GM18873 (cell line): ENCODE results near the gene KNOP1.

ENCODE experiments used
- ATAC-seq: cut with Tn5 transposase; IDR thresholded peaks from one replicate; pipeline ENCODE4 v1.9.1; 2021; ENCODE audit warnings: mild to moderate bottlenecking, moderate library complexity, moderate number of reproducible peaks; ENCODE audit not compliant: unreplicated experiment, low FRiP score

KNOP1 gene, protein sequence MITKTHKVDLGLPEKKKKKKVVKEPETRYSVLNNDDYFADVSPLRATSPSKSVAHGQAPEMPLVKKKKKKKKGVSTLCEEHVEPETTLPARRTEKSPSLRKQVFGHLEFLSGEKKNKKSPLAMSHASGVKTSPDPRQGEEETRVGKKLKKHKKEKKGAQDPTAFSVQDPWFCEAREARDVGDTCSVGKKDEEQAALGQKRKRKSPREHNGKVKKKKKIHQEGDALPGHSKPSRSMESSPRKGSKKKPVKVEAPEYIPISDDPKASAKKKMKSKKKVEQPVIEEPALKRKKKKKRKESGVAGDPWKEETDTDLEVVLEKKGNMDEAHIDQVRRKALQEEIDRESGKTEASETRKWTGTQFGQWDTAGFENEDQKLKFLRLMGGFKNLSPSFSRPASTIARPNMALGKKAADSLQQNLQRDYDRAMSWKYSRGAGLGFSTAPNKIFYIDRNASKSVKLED

DNA sequence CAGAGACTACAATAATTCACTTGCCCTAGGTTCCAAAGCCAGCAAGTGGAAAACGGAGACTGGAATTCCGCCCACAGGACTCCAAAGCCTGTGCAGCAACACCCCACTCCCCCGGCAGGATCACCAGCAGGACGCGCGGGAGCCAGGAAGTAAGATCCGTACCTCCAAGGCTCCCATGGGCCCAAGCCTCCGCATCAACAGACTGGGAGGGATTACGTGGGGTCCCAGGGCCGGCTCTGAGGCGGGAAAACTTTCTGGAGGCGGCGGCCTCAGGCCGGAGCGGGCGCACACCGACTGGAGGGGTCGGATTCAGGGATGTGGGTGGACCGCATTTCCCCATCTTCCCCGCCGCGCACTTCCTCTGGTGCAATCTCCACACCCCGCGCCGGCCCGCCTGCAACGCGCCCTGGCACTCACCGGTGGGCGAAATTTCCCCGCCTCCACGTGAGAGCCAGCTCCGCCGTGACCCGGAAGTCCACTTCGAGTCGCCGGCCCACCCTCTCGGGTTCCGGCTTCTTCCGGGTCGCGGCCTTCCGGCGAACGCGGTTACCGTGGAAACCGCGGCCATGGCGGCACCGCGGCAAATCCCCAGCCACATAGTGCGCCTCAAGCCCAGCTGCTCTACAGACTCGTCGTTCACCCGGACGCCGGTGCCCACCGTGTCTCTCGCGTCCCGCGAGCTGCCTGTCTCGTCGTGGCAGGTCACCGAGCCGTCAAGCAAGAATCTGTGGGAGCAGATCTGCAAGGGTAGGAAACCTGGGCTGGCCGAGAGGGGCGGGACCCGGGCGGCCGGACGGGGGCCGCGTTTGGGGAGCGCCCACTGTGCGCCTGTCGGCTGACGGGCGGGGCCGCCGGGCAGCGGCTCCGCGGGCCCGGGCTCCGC is at the start of gene KNOP1, which contains the start of gene IQCK:
KNOP1 (minus strand) TSS at position 487 of the 883 bp plus-strand sequence. CDS start 3,192 bp downstream, outside the sequence.
IQCK (plus strand) TSS at position 531 of the 883 bp plus-strand sequence; CDS start at position 567, 36 bp downstream.
- peak; percentile 74 for ATAC-seq

GRCh38 chr16:19767497-19767896 is 49.5 kb upstream of the KNOP1 start:
- ATAC-seq, result no peak

GRCh38 chr16:19766988-19767387 is 49.0 kb upstream of the KNOP1 start:
- ATAC-seq, result no peak

DNA sequence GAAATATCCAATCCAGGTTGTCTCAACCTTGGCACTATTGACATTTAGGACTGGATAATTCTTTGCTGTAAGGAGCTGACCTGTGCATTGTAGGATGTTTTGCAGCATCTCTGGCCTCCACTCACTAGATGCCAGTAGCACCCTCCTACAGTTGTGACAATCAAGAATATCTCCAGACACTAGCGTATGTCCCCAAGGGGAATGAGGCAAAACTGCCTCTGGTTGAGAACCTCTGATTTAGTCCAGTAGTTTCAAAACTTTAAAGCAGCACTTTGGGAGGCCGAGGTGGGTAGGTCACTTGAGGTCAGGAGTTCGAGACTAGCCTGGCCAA is 48.5 kb upstream of the KNOP1 start:
- no peak for ATAC-seq

GRCh38 chr16:19765860-19766553 is 48.0 kb upstream of the KNOP1 start:
- ATAC-seq, result no peak

DNA sequence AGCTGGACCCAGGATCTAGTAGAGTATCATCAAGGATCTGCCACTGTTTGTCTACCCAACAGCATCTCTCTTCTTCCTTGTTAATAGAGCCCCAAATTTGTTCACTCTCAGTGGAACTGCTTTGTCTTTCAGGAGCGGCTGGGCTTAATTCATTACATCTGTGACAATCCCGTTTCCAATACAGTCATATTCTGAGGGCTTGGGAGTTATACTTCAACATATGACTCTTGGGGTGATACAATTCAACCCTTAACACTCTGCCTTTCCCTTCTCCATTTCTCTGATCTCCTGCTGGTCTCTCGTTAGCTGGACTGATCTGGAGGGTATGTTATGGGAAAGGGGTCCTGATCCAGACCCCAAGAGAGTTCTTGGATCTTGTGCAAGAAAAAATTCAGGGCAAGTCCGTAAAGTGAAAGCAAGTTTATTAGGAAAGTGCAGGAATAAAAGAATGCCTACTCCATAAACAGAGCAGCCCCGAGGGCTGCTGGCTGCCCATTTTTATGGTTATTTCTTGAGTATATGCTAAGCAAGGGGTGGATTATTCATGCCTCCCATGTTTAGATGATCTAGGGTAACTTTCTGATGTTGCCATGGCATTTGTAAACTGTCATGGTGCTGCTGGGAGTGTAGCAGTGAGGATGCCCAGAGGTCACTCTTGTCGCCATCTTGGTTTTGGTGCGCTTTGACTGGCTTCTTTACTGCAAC is 42.5 kb upstream of the KNOP1 start:
- no peak for ATAC-seq

DNA sequence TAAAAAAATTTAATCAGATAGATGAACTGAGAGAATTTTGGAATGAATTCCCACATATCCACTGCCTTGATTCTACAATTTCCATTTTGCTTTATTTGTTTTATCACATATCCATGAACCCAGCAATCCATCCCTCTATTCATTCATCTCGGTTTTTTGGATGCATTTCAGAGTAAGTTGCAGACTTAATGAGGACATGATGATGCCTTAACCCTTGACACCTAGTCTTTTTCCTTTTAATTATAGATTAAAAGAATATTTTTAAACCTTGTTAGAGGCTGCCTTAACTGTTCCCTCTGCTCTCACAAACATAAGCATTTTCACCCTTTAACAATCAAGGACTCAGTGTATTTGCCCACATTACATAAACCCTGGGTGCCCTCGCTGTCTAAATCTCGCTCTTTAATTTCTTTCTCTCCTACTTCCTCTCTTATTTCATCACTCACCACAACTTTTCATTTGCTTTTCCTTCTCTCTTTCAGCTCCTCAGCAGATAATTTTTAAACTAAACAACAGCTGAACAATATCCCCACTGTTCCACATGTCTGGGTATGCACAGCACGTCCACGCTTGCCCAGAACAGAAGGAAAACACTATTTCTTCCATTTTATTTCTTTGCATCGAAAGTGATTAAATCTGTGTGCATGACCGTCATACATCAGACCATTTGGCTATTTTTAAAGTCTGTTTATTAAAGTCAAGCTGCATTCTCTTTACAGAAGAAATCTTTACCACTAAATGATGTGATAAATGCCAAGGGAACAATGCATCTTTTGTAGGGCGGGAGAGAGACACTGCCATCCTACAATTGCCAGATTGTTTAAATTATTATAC is 40.0 kb upstream of the KNOP1 start:
- ATAC-seq, result no peak

GRCh38 chr16:19757026-19757425 is 39.0 kb upstream of the KNOP1 start:
- ATAC-seq, result no peak

GRCh38 chr16:19755268-19755667 is 37.2 kb upstream of the KNOP1 start:
- ATAC-seq, result no peak

DNA sequence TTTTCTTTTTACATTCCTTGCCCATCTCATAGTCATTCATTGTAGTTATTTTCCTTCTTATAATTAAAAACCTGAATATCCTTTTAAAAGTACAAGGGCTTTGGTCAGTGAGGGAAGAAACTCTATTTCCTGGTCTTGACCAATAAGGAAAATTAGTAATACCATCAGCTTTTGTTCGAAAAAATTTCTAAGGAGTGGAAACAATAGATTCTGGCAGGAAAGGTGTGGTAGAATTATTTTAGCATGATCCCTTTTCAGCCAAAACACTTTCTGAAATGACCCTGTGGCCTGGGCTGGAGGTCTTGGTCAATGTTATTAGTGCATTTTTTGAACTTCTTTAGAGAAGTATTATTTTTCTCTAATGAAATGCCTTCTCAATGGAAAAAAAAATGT is 36.6 kb upstream of the KNOP1 start:
- no peak for ATAC-seq

GRCh38 chr16:19753815-19754643 is 36.0 kb upstream of the KNOP1 start:
- ATAC-seq, result no peak

DNA sequence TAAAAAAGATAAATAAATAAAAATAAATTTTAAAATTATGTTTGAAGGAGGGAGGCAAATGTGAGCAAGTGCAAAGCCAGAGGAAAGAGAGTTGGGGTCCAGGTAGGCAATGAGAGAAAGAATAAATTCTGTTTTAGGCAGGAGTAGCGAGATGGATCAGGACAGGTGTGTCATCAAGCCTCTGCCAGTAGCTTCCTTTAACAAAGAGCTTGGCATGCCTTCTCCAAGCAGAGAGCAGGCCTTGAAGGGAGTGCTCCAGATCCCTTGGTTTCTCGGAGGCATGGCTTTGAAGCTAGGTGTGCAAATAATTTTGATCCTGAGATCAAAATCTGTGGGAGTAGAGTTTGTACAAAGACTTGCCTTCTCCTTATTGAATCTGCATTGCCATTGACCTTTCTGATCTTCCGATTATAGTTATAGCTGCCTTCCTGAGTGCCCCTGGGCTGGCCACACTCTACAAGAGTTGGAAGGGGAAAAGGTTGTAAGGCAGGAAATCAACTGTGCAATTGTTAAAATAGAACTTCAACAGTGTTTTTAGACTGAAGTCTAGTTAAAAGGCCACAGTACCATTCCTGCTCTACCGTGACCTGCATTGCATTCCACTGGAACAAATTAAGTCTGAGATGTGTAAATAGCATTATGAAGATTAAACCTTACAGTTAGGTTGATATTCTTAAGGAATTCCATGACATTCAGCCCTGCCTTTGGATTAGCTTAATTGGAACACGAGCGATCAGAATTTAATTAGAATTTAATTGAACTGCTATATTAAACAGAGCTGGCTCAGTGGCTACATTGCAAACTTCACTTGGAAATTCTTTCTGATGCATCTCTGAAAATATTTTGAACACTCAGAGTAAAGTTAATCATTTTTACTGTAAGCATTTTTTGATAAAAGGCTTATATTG is 33.7 kb upstream of the KNOP1 start:
- ATAC-seq, result no peak

- no peak for ATAC-seq
Observed at GRCh38 chr16:19749571-19750080, 31.6 kb upstream of the KNOP1 start.

GRCh38 chr16:19748389-19749168 is 30.6 kb upstream of the KNOP1 start:
- no peak for ATAC-seq

- no peak for ATAC-seq
Observed at GRCh38 chr16:19746561-19746960, 28.5 kb upstream of the KNOP1 start.

GRCh38 chr16:19745286-19746010 is 27.4 kb upstream of the KNOP1 start:
- ATAC-seq, result no peak
